Measurements from ENCODE around the gene MARCHF5. TPM values are rescaled to one million over a fixed set of nuclear protein-coding genes. Genes with fewer than 3 reads are reported as not detected.

Gene MARCHF5
- total RNA-seq, 1 experiment from 2014 or later: 59.1 TPM

GRCh38 chr10:92366412-92367021 is 75.5 kb downstream of the MARCHF5 start:
- RAD21 ChIA-PET (ENCODE audit: low non-redundant PET in 1 of 2, low total read pairs in 2 of 2, uncharacterized antibody in 2 of 2, unreplicated experiment in 2 of 2): no interaction called here
- no peaks in the 10 kb centered on the region for H3K36me3 ChIP-seq (ENCODE audit: control insufficient read depth in 1 of 2, insufficient read depth in 2 of 2, low read length in 2 of 2)
- H3K9me2 ChIP-seq (ENCODE audit: insufficient read depth): no peaks in the 10 kb centered on the region
- H3K4me2 ChIP-seq (ENCODE audit: low read length): no peak overlapping the region
- BruUV-seq (replicated peaks): no TSS peak
- H2AFZ ChIP-seq (ENCODE audit: low read depth, low read length, poor library complexity, severe bottlenecking): no peak overlapping the region
- H4K20me1 ChIP-seq (ENCODE audit: insufficient read depth): no peaks in the 10 kb centered on the region
- H3K9ac ChIP-seq (ENCODE audit: low read length): no peak overlapping the region
- no peak overlapping the region for H3K4me3 ChIP-seq (replicated peaks in 1 of 2; ENCODE audit: low read depth in 1 of 2, low read length in 2 of 2)
- no peak for DNase-seq (ENCODE audit: low read depth, low spot score)
- H3K27ac ChIP-seq (ENCODE audit: low read depth, low read length): no peak overlapping the region
- H3K4me1 ChIP-seq (ENCODE audit: control insufficient read depth in 1 of 2, insufficient read depth in 2 of 2, low read length in 2 of 2): no peaks in the 10 kb centered on the region
- POLR2A ChIA-PET: no interaction called here
- CTCF ChIA-PET: no interaction called here
- no peak for TF ChIP-seq CBX3 (IDR thresholded peaks at IDR 0.05; ENCODE audit: low read depth)
- no peak for TF ChIP-seq EGR1 (IDR thresholded peaks at IDR 0.05; ENCODE audit: low read depth)
- no peak for TF ChIP-seq MAX (IDR thresholded peaks at IDR 0.05)
- no peak for TF ChIP-seq EZH2phosphoT487 (IDR thresholded peaks at IDR 0.05; ENCODE audit: borderline replicate concordance)
- TF ChIP-seq, protein P1, sequence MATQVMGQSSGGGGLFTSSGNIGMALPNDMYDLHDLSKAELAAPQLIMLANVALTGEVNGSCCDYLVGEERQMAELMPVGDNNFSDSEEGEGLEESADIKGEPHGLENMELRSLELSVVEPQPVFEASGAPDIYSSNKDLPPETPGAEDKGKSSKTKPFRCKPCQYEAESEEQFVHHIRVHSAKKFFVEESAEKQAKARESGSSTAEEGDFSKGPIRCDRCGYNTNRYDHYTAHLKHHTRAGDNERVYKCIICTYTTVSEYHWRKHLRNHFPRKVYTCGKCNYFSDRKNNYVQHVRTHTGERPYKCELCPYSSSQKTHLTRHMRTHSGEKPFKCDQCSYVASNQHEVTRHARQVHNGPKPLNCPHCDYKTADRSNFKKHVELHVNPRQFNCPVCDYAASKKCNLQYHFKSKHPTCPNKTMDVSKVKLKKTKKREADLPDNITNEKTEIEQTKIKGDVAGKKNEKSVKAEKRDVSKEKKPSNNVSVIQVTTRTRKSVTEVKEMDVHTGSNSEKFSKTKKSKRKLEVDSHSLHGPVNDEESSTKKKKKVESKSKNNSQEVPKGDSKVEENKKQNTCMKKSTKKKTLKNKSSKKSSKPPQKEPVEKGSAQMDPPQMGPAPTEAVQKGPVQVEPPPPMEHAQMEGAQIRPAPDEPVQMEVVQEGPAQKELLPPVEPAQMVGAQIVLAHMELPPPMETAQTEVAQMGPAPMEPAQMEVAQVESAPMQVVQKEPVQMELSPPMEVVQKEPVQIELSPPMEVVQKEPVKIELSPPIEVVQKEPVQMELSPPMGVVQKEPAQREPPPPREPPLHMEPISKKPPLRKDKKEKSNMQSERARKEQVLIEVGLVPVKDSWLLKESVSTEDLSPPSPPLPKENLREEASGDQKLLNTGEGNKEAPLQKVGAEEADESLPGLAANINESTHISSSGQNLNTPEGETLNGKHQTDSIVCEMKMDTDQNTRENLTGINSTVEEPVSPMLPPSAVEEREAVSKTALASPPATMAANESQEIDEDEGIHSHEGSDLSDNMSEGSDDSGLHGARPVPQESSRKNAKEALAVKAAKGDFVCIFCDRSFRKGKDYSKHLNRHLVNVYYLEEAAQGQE (IDR thresholded peaks at IDR 0.05; ENCODE audit: low read depth): no peak
- no peak for TF ChIP-seq ZNF274 (IDR thresholded peaks at IDR 0.05; ENCODE audit: low read depth, low read length)
- H3K79me2 ChIP-seq (ENCODE audit: insufficient read depth, low read length): no peaks in the 10 kb centered on the region
- intact Hi-C loops (cut with micrococcal nuclease): no loop called here
- no peaks in the 10 kb centered on the region for H3K27me3 ChIP-seq (ENCODE audit: insufficient read depth, low read length)
- ATAC-seq: no peak
- no peaks in the 10 kb centered on the region for H3K9me3 ChIP-seq (ENCODE audit: control insufficient read depth in 1 of 2, insufficient read depth in 1 of 2, low read depth in 1 of 2, low read length in 2 of 2)
